ENCODE data around the gene GPC3.

GPC3 gene

DNA sequence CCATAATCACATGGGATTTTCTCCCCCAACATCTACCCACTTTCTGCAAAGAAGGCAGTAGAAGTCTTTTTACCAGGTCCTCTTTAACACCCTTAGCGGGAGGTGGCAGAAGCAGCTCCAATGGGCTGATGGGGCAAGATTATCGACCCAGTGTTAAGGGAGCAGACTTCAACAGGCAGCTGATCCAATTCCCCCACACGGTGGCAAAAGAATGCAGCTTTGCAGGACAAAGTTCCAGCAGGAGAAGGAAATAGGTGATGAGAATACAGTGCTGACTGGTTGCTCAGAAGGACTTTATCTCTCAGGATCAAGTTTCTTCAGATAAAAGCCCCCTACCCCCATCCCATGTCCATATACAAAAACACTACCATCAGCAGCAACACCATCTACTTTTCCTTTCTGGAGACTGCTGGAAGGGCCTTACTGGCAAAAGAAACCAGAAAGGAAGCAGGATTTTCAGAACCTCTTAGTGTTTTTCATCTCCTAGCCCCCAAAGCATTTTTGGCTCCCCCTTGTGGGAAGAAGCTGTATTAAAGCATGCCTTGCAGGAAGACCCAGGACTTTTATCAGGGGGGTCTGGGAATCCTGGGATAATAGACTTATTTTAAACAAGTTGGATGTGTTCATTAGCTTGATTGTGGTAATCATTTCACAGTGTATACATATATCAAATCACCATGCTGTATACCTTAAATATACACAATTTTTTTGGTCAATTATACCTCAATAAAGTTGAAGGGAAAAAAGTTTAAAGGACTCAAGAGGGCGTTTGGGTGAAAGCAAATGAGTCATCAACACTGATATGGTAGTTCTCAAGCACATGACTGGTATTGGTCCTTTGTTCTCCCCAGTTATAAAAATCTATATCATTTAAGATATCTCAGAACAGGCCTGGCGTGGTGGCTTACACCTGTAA lies 146.4 kb downstream of the GPC3 start:
- no peak overlapping the region for H3K9ac ChIP-seq (ENCODE audit: low read depth in 1 of 2, low read length in 2 of 2)
- H3K27ac ChIP-seq (ENCODE audit: low read depth in 2 of 2, low read length in 2 of 2) = no peak overlapping the region
- H3K4me3 ChIP-seq (ENCODE audit: low read length in 2 of 2) = no peak overlapping the region
- no peaks in the 10 kb centered on the region for H3K9me3 ChIP-seq (ENCODE audit: control insufficient read depth in 2 of 2, low read length in 2 of 2)
- no peaks in the 10 kb centered on the region for H3K36me3 ChIP-seq (ENCODE audit: control insufficient read depth in 2 of 2, insufficient read depth in 2 of 2, low read length in 2 of 2)
- no peaks in the 10 kb centered on the region for H3K4me1 ChIP-seq (ENCODE audit: control insufficient read depth in 2 of 2, insufficient read depth in 2 of 2, low read length in 2 of 2)
- peaks cover 1 to 13% of the 10 kb centered on the region in 2 donors for H3K27me3 ChIP-seq (ENCODE audit: control insufficient read depth in 2 of 2, insufficient read depth in 2 of 2, low read length in 2 of 2)

DNA sequence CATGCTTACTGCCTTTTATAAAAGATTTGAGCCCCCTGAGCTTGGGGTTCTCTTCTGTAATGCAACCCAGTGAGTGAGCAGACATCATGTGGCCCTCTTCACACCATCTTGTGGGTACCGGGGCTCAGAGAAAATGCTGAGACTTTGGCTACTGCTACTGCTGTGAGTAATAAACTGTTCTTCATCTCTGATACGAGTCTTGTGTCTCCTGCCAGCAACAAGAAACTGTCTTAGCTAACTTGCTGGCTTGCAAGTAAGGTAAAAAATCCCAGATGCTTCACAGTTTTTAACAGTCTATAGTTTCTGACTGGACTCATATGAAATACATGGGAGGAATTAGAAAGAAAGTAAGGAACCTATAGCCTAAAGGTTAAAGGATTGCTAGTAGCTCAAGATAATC lies 148.3 kb downstream of the GPC3 start:
- Histone ChIP-seq H3K4me1 (ENCODE audit: control insufficient read depth in 2 of 2, insufficient read depth in 2 of 2, low read length in 2 of 2) (no peaks in the 10 kb centered on the region), H3K4me3 (ENCODE audit: low read length in 2 of 2) (no peak overlapping the region), H3K9me3 (ENCODE audit: control insufficient read depth in 2 of 2, low read length in 2 of 2) (no peaks in the 10 kb centered on the region), H3K27me3 (ENCODE audit: control insufficient read depth in 2 of 2, insufficient read depth in 2 of 2, low read length in 2 of 2) (peaks cover 1 to 11% of the 10 kb centered on the region in 2 donors), H3K36me3 (ENCODE audit: control insufficient read depth in 2 of 2, insufficient read depth in 2 of 2, low read length in 2 of 2) (no peaks in the 10 kb centered on the region), H3K27ac (ENCODE audit: low read depth in 2 of 2, low read length in 2 of 2) (no peak overlapping the region), H3K9ac (ENCODE audit: low read depth in 1 of 2, low read length in 2 of 2) (no peak overlapping the region)

DNA sequence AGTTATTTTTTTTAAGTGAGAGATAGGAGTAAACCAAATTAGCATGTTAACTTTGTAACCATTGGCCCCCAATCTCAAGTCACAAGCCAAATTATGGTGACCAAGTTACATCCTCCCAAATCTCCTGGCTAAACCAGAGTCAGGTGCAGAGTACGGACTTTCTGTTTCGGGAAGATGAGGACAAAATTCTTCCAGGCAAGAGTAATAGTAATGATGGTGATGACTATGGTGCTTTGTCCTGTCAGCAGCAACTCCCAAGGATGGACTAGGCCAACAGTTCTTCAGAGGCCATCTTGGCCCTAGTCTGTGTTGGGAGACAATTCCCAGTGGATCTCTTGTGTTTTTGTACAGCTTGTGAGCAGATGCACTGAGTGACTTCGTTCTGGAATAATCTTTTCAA lies 148.8 kb downstream of the GPC3 start:
- H3K9me3 ChIP-seq (ENCODE audit: control insufficient read depth in 2 of 2, low read length in 2 of 2) = no peaks in the 10 kb centered on the region
- H3K4me3 ChIP-seq (ENCODE audit: low read length in 2 of 2) = no peak overlapping the region
- no peaks in the 10 kb centered on the region for H3K4me1 ChIP-seq (ENCODE audit: control insufficient read depth in 2 of 2, insufficient read depth in 2 of 2, low read length in 2 of 2)
- no peak overlapping the region for H3K27ac ChIP-seq (ENCODE audit: low read depth in 2 of 2, low read length in 2 of 2)
- no peak overlapping the region for H3K9ac ChIP-seq (ENCODE audit: low read depth in 1 of 2, low read length in 2 of 2)
- H3K36me3 ChIP-seq (ENCODE audit: control insufficient read depth in 2 of 2, insufficient read depth in 2 of 2, low read length in 2 of 2) = no peaks in the 10 kb centered on the region
- peaks cover 1 to 11% of the 10 kb centered on the region in 2 donors for H3K27me3 ChIP-seq (ENCODE audit: control insufficient read depth in 2 of 2, insufficient read depth in 2 of 2, low read length in 2 of 2)

DNA sequence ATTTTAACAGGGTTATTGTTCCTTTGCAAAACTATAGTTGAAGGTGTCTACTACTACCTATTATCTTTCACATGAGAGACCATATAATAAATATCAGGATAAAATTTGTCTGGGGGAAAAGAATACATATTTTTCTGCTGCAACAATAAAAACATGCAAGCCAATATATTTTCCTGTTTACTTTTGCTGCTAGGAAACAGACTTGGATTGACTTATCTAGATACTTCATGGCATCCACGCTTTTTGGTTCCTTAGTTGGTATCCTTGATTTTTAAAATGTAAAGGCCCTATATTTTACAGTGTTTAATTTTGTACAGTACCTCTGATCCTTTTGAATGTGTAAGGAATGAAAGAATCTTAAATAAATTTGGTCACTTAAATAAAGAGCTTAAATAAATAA lies 150.6 kb downstream of the GPC3 start:
- no peaks in the 10 kb centered on the region for H3K9me3 ChIP-seq (ENCODE audit: control insufficient read depth in 2 of 2, low read length in 2 of 2)
- peaks cover 1 to 11% of the 10 kb centered on the region in 2 donors for H3K27me3 ChIP-seq (ENCODE audit: control insufficient read depth in 2 of 2, insufficient read depth in 2 of 2, low read length in 2 of 2)
- H3K36me3 ChIP-seq (ENCODE audit: control insufficient read depth in 2 of 2, insufficient read depth in 2 of 2, low read length in 2 of 2) = no peaks in the 10 kb centered on the region
- no peak overlapping the region for H3K27ac ChIP-seq (ENCODE audit: low read depth in 2 of 2, low read length in 2 of 2)
- H3K4me1 ChIP-seq (ENCODE audit: control insufficient read depth in 2 of 2, insufficient read depth in 2 of 2, low read length in 2 of 2) = no peaks in the 10 kb centered on the region
- H3K9ac ChIP-seq (ENCODE audit: low read depth in 1 of 2, low read length in 2 of 2) = no peak overlapping the region
- H3K4me3 ChIP-seq (ENCODE audit: low read length in 2 of 2) = no peak overlapping the region

DNA sequence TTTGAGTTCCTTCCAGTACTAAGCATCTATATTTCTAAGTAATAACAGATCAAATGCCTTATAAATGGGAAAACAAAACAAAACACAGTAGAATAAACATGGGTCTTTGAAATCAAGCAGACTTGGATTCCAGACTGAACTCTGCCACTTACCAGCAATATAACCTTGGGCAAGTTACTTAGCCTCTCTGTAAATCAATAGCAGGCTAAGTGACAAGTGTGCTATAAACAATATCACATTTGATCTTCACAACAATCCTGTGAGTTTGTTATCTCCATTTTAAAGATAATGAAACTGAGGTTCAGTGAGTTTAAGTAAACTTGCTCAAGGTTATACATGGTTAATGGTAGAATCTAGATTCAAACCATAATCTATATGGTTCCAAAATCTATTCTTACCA lies 165.8 kb downstream of the GPC3 start:
- H3K9me3 ChIP-seq (ENCODE audit: control insufficient read depth in 2 of 2, low read length in 2 of 2) = no peaks in the 10 kb centered on the region
- H3K9ac ChIP-seq (ENCODE audit: low read depth in 1 of 2, low read length in 2 of 2) = no peak overlapping the region
- no peak overlapping the region for H3K4me3 ChIP-seq (ENCODE audit: low read length in 2 of 2)
- no peak overlapping the region for H3K27ac ChIP-seq (ENCODE audit: low read depth in 2 of 2, low read length in 2 of 2)
- H3K36me3 ChIP-seq (ENCODE audit: control insufficient read depth in 2 of 2, insufficient read depth in 2 of 2, low read length in 2 of 2) = no peaks in the 10 kb centered on the region
- peaks cover 0 to 3% of the 10 kb centered on the region in 2 donors for H3K4me1 ChIP-seq (ENCODE audit: control insufficient read depth in 2 of 2, insufficient read depth in 2 of 2, low read length in 2 of 2)
- no peaks in the 10 kb centered on the region for H3K27me3 ChIP-seq (ENCODE audit: control insufficient read depth in 2 of 2, insufficient read depth in 2 of 2, low read length in 2 of 2)

DNA sequence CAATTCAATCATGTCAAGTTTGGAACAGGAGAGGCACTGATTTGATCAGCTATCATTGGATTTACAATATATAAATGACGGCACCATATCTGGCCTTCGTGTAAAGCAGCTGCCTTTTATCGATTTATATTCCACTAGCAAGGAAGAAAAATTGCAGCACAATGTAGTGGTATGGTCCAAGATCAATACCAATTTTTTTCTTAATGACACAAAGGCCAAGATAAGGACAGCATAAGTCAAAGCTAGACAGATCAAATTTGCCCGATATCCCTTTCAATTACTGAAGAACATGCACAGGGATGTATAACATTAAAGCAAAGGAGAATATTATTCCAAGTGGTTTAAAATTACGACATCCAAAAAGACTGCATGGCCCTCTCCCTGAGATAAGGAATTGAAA lies 167.4 kb downstream of the GPC3 start:
- Histone ChIP-seq H3K9me3 (ENCODE audit: control insufficient read depth in 2 of 2, low read length in 2 of 2) (no peaks in the 10 kb centered on the region), H3K36me3 (ENCODE audit: control insufficient read depth in 2 of 2, insufficient read depth in 2 of 2, low read length in 2 of 2) (no peaks in the 10 kb centered on the region), H3K27me3 (ENCODE audit: control insufficient read depth in 2 of 2, insufficient read depth in 2 of 2, low read length in 2 of 2) (no peaks in the 10 kb centered on the region), H3K4me3 (ENCODE audit: low read length in 2 of 2) (no peak overlapping the region), H3K4me1 (ENCODE audit: control insufficient read depth in 2 of 2, insufficient read depth in 2 of 2, low read length in 2 of 2) (peaks cover 0 to 3% of the 10 kb centered on the region in 2 donors), H3K9ac (ENCODE audit: low read depth in 1 of 2, low read length in 2 of 2) (no peak overlapping the region), H3K27ac (ENCODE audit: low read depth in 2 of 2, low read length in 2 of 2) (no peak overlapping the region)

DNA sequence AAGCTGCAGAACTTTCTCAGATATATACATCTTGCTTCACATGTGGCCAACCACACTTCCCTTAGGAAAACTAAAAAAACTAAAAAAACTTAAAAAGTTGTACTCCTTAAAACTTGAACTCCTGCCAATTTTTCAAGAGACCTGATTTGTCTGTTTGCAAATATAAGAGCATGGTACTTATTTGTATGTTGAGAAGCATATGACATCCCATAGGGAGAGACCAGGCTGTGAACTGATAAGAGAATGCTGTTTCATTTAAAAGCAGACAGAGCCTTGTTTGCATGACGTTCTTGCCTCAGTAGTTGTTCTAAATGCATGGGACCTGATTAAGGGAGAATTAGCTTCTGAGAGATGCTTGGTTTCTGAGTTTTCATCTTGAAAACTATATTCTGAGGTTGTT lies 169.9 kb downstream of the GPC3 start:
- no peak overlapping the region for H3K9ac ChIP-seq (ENCODE audit: low read depth in 1 of 2, low read length in 2 of 2)
- no peak overlapping the region for H3K27ac ChIP-seq (ENCODE audit: low read depth in 2 of 2, low read length in 2 of 2)
- no peaks in the 10 kb centered on the region for H3K36me3 ChIP-seq (ENCODE audit: control insufficient read depth in 2 of 2, insufficient read depth in 2 of 2, low read length in 2 of 2)
- H3K4me3 ChIP-seq (ENCODE audit: low read length in 2 of 2) = no peak overlapping the region
- no peaks in the 10 kb centered on the region for H3K9me3 ChIP-seq (ENCODE audit: control insufficient read depth in 2 of 2, low read length in 2 of 2)
- H3K4me1 ChIP-seq (ENCODE audit: control insufficient read depth in 2 of 2, insufficient read depth in 2 of 2, low read length in 2 of 2) = peaks cover 0 to 3% of the 10 kb centered on the region in 2 donors
- no peaks in the 10 kb centered on the region for H3K27me3 ChIP-seq (ENCODE audit: control insufficient read depth in 2 of 2, insufficient read depth in 2 of 2, low read length in 2 of 2)

DNA sequence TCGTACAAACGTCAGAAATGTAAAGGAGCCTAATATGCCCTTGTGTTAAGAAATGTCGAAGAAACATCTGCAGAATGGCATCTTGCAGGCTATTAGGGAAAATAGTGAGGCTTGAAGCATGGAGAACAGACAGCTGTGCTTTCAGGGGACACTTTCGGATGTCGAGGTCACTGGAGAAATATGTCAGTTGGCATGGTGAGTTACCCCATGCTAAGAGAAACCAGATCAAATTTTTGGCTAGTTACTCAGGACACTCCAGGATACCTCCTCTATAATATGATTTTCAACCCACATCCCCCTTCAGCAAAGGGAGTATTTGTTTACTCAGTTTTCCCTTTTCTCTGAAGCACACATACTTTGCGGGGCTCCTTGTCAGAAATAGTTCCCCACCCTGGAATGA lies 171.4 kb downstream of the GPC3 start:
- H3K9me3 ChIP-seq (ENCODE audit: control insufficient read depth in 2 of 2, low read length in 2 of 2) = no peaks in the 10 kb centered on the region
- no peak overlapping the region for H3K4me3 ChIP-seq (ENCODE audit: low read length in 2 of 2)
- no peak overlapping the region for H3K27ac ChIP-seq (ENCODE audit: low read depth in 2 of 2, low read length in 2 of 2)
- H3K36me3 ChIP-seq (ENCODE audit: control insufficient read depth in 2 of 2, insufficient read depth in 2 of 2, low read length in 2 of 2) = no peaks in the 10 kb centered on the region
- H3K27me3 ChIP-seq (ENCODE audit: control insufficient read depth in 2 of 2, insufficient read depth in 2 of 2, low read length in 2 of 2) = peaks cover 2 to 5% of the 10 kb centered on the region in 2 donors
- H3K9ac ChIP-seq (ENCODE audit: low read depth in 1 of 2, low read length in 2 of 2) = no peak overlapping the region
- no peaks in the 10 kb centered on the region for H3K4me1 ChIP-seq (ENCODE audit: control insufficient read depth in 2 of 2, insufficient read depth in 2 of 2, low read length in 2 of 2)

DNA sequence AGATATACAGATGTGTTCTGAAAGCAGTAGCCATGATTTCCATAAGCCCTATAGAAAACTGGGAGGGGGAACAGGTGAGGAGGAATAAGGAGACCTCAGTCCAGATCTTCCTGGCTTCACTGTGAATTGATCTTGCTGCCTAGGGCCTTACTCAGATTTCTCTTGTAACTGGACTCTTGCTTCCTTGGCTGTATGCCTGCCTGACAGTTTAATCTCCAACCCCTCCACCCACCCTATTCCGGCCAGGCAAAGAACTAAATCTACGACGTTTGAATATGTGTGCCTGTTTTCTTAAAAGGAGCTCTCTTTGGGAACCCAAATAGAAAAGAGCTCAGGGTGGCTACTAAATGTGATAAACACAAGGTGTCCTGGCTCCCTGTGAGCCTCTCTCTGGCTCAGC lies 173.0 kb downstream of the GPC3 start:
- H3K9me3 ChIP-seq (ENCODE audit: control insufficient read depth in 2 of 2, low read length in 2 of 2) = no peaks in the 10 kb centered on the region
- H3K27ac ChIP-seq (ENCODE audit: low read depth in 2 of 2, low read length in 2 of 2) = no peak overlapping the region

DNA sequence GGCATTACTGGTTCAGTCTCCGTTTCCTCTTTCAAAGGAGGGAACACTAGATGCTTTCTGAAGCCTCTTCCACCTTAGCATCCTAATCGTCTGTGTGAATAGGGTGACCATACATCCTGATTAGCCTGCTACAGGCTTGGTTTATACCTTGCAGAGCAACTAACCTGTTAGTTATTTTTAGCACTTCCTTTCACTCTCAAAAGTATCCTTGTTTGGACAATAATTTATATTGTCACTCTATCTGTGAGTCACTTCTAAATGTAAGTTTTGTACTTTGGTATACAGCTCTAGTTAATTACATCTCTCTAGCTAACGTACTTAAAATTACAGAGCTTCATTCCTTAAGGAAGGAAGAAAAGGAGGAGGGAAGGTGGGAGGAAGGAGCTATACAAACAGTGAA lies 174.5 kb downstream of the GPC3 start:
- H3K27me3 ChIP-seq (ENCODE audit: control insufficient read depth in 2 of 2, insufficient read depth in 2 of 2, low read length in 2 of 2) = peaks cover 7 to 9% of the 10 kb centered on the region in 2 donors
- H3K4me1 ChIP-seq (ENCODE audit: control insufficient read depth in 2 of 2, insufficient read depth in 2 of 2, low read length in 2 of 2) = no peaks in the 10 kb centered on the region
- H3K9me3 ChIP-seq (ENCODE audit: control insufficient read depth in 2 of 2, low read length in 2 of 2) = no peaks in the 10 kb centered on the region
- H3K4me3 ChIP-seq (ENCODE audit: low read length in 2 of 2) = no peak overlapping the region
- H3K9ac ChIP-seq (ENCODE audit: low read depth in 1 of 2, low read length in 2 of 2) = no peak overlapping the region
- H3K36me3 ChIP-seq (ENCODE audit: control insufficient read depth in 2 of 2, insufficient read depth in 2 of 2, low read length in 2 of 2) = no peaks in the 10 kb centered on the region
- no peak overlapping the region for H3K27ac ChIP-seq (ENCODE audit: low read depth in 2 of 2, low read length in 2 of 2)

More for the DNA sequence above, 173.0 kb downstream of the GPC3 start:
- Histone ChIP-seq H3K4me3 (ENCODE audit: low read length in 2 of 2) (no peak overlapping the region), H3K9ac (ENCODE audit: low read depth in 1 of 2, low read length in 2 of 2) (no peak overlapping the region), H3K27me3 (ENCODE audit: control insufficient read depth in 2 of 2, insufficient read depth in 2 of 2, low read length in 2 of 2) (peaks cover 7 to 9% of the 10 kb centered on the region in 2 donors), H3K36me3 (ENCODE audit: control insufficient read depth in 2 of 2, insufficient read depth in 2 of 2, low read length in 2 of 2) (no peaks in the 10 kb centered on the region), H3K4me1 (ENCODE audit: control insufficient read depth in 2 of 2, insufficient read depth in 2 of 2, low read length in 2 of 2) (no peaks in the 10 kb centered on the region)

All from mucosa of rectum (tissue), 2 donors.